Testis (tissue), 3 donors: Measurements from ENCODE around the gene LRRN2. TPM values are rescaled to one million over a fixed set of nuclear protein-coding genes. Genes with fewer than 3 reads are reported as not detected.

ENCODE experiments used
- DNase-seq: peaks from one replicate; pipeline ENCODE4 v3.0.0-alpha.2; 2019
- H3K27ac ChIP-seq, 2 donors: fragments of 200-600 bp; sonication (generic); one replicate each; pipeline ENCODE4 v1.5.1; 2019
- H3K27me3 ChIP-seq: fragments of 200-600 bp; sonication (generic); one replicate; pipeline ENCODE4 v1.5.1; 2019
- H3K36me3 ChIP-seq: fragments of 200-600 bp; sonication (generic); one replicate; pipeline ENCODE4 v1.5.1; 2017; ENCODE audit warnings: low read depth; ENCODE audit errors: missing control alignments
- H3K4me1 ChIP-seq: fragments of 200-600 bp; sonication (generic); one replicate; pipeline ENCODE4 v1.5.1; 2019
- H3K4me3 ChIP-seq, 2 donors: fragments of 200-600 bp; sonication (generic); one replicate each; pipeline ENCODE4 v1.5.1; 2017 to 2019
- H3K9me3 ChIP-seq: fragments of 200-600 bp; sonication (generic); one replicate; pipeline ENCODE4 v1.5.1; 2017
- CTCF ChIP-seq, 3 experiments: fragments of 450-650 bp in 2 of 3; fragments of 200-600 bp in 1 of 3; sonication (generic) in 1 of 3; IDR thresholded peaks; one replicate each; pipeline ENCODE4 v1.5.1; 2016 to 2019; ENCODE audit warnings: antibody characterized with exemption in 3 of 3, mild to moderate bottlenecking in 2 of 3, moderate library complexity in 1 of 3
- POLR2A ChIP-seq: fragments of 450-650 bp; IDR thresholded peaks from one replicate; pipeline ENCODE4 v1.6.1; 2017; ENCODE audit warnings: antibody characterized with exemption, mild to moderate bottlenecking, moderate library complexity
- WGBS, 2 donors: methylation state at CpG; one replicate each; pipeline ENCODE4 v1.1.5; 2018; 5-methylcytosine and 5-hydroxymethylcytosine counted together
- intact Hi-C: fragments of 100-400 bp; cut with DNase I; formaldehyde crosslinking; loops from one replicate; pipeline ENCODE4 v1.15.1; 2023; ENCODE audit warnings: low total_unique reads
- polyA plus RNA-seq: library from polyadenylated mRNA; stranded (reverse); fragments of 350-450 nt; fragmentation: Illumina TruSeq; extraction: RNeasy Lipid Tissue Mini Kit (QIAGEN cat#74804); gene quantifications from one replicate; pipeline ENCODE4 v1.2.3, GENCODE V29; 2014; ENCODE audit warnings: low read depth, low replicate concordance; ENCODE audit not compliant: insufficient read depth
- total RNA-seq, 2 donors: library from RNA; depleted of rRNA; stranded (reverse); fragments of >200 nt; gene quantifications; one replicate each; pipeline ENCODE4 v1.2.3, GENCODE V29; 2016

The LRRN2 gene
- total and polyA plus RNA-seq, 3 donors from 2014 or later, result 16.7 to 27.4 (median 19.5) TPM

- no peak for DNase-seq
- Histone ChIP-seq H3K9me3 (no peaks in the 10 kb centered on the region), H3K27ac (no peak overlapping the region), H3K4me3 (no peak overlapping the region), H3K27me3 (no peaks in the 10 kb centered on the region), H3K36me3 (no peaks in the 10 kb centered on the region), H3K4me1 (no peaks in the 10 kb centered on the region)
- TF ChIP-seq CTCF (IDR thresholded peaks at IDR 0.05), result no peak
- WGBS, 2 donors, result 65 to 68% methylated on average over 7 to 8 of the region's 8 CpGs
- intact Hi-C loops, result no loop called here
These were observed 17.2 kb upstream of the LRRN2 start for GRCh38 chr1:204702552-204703267.

GRCh38 chr1:204701229-204701628 lies 15.7 kb upstream of the LRRN2 start:
- no peak overlapping the region for H3K4me3 ChIP-seq
- no peak overlapping the region for H3K27ac ChIP-seq
- H3K27me3 ChIP-seq, result no peaks in the 10 kb centered on the region
- no peak for TF ChIP-seq POLR2A
- TF ChIP-seq CTCF (IDR thresholded peaks at IDR 0.05), result no peak
- H3K9me3 ChIP-seq, result no peaks in the 10 kb centered on the region
- WGBS, 2 donors, result 74 to 81% methylated on average over 3 of the region's 3 CpGs
- H3K4me1 ChIP-seq, result no peaks in the 10 kb centered on the region
- DNase-seq, result no peak
- no peaks in the 10 kb centered on the region for H3K36me3 ChIP-seq
- intact Hi-C loops, result no loop called here

GRCh38 chr1:204697893-204698292 lies 12.4 kb upstream of the LRRN2 start:
- Histone ChIP-seq H3K4me1 (no peaks in the 10 kb centered on the region), H3K4me3 (no peak overlapping the region), H3K27me3 (no peaks in the 10 kb centered on the region), H3K27ac (no peak overlapping the region), H3K9me3 (no peaks in the 10 kb centered on the region), H3K36me3 (no peaks in the 10 kb centered on the region)
- DNase-seq, result no peak
- WGBS, 2 donors, result 83% methylated on average over 5 of the region's 5 CpGs
- TF ChIP-seq POLR2A (no peak), CTCF (IDR thresholded peaks at IDR 0.05) (no peak)
- intact Hi-C loops, result no loop called here

- Histone ChIP-seq H3K27ac (no peak overlapping the region), H3K36me3 (no peaks in the 10 kb centered on the region)
- intact Hi-C loops, result no loop called here
These were observed 11.1 kb upstream of the LRRN2 start for GRCh38 chr1:204696606-204697005.

More at GRCh38 chr1:204696606-204697005, 11.1 kb upstream of the LRRN2 start:
- H3K4me3 ChIP-seq, result no peak overlapping the region
- H3K9me3 ChIP-seq, result no peaks in the 10 kb centered on the region
- WGBS, 2 donors, result 87 to 92% methylated on average over 17 of the region's 17 CpGs
- H3K4me1 ChIP-seq, result no peaks in the 10 kb centered on the region
- H3K27me3 ChIP-seq, result no peaks in the 10 kb centered on the region
- TF ChIP-seq POLR2A (no peak), CTCF (IDR thresholded peaks at IDR 0.05) (no peak)
- DNase-seq, result no peak
